HG03571 (cell line): Measurements from ENCODE around the gene MTFP1.

Experiments used
- ATAC-seq: cut with Tn5 transposase; IDR thresholded peaks from one replicate; pipeline ENCODE4 v1.9.1; 2021; ENCODE audit not compliant: unreplicated experiment

MTFP1 gene, protein sequence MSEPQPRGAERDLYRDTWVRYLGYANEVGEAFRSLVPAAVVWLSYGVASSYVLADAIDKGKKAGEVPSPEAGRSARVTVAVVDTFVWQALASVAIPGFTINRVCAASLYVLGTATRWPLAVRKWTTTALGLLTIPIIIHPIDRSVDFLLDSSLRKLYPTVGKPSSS

DNA sequence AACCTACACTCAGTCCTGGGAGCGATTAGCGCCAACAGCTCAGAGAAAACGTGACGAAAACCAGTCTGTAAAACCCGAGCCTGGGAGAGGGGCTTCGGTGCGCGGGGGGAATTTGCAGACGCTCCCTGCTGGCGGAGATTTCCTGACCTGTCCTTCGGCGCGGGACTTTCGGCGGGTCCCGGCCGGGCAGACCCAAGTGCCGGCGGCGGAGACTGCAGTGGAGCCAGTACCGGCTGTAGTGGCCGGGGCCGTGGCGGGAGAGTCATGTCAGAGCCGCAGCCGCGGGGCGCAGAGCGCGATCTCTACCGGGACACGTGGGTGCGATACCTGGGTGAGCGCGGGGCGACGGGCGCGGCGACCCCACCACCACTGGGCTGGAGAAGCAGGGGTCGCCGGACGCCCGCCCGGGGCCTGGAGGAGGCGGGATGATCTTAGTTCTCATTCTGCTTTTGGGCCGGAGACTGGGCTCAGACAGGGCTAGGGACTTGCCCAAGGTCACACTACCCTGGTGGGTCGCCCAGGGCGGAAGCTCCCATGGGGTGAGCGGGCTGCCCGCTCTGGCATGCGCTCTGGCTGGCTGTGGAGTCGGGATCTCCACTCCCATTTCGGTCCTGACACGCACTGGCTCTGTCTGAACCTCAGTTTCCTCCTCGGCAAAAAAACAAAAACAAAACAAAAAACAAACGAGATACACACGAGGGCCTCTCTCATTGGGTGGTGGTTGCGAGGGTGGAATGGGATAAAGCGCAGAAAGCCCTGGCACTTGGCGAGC is at the start of gene MTFP1:
Gene MTFP1 (plus strand): TSS at position 153 of the 772 bp plus-strand sequence. CDS start 112 bp downstream, at position 265.
- no peak for ATAC-seq

DNA sequence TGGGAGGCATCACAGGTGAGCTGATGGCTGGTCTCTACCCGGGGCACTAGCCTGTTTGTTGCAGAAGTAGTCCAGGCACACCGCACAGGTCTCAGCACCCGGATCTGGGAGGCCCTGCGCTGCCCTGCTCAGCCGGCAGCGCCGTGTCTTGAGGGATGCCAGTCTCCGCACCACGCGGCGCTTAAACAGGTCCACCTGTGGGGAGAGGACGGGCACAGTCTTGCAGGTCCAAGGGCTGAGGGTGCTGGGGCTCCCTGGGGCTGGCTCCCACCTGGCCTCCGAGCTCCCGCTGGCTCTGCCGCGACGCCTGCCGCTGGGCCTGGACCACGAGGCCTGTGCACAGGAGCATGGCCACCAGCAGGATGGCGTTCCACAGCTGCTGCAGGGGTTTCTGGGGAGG is 45.6 kb upstream of the MTFP1 start:
- ATAC-seq = no peak

- no peak for ATAC-seq
Measured at GRCh38 chr22:30381264-30381663, 44.3 kb upstream of the MTFP1 start.

DNA sequence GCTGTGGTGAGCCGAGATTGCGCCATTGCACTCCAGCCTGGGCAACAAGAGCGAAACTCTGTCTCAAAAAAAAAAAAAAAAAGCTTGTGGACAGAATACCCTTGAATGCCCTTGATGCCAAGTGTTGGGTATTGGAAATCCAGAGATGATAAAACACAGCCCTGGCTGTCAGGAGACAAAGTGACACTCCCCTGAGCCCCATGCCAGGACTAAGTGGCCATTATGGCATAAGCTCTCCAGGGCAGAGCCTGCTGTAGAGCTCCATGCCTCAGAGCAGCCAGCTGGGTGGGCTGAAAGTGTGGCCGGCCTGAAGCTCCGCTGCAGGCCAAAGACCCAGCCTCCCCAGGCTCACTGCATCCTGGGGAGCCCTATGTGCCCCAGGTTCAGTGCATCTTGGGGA is 43.2 kb upstream of the MTFP1 start:
- ATAC-seq = no peak

DNA sequence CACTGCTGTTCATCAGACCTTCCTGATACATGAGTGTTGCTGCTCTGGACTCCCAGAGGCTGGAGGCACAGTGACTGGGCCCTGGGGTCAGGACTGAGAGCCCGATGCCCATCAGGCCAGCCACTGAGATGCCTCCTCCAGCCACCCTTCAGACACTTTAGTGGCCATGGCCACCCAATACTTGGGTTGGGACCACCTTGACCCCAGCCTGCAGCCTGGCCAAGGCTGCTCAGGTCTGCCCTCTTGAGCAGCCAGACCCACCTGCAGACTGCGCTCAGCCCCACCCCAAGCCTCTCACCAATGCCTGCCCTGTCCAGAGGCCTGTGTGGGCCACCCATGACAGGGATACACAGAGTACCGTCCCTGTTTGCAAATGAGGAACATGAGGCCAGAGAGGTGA is 42.5 kb upstream of the MTFP1 start:
- no peak for ATAC-seq

DNA sequence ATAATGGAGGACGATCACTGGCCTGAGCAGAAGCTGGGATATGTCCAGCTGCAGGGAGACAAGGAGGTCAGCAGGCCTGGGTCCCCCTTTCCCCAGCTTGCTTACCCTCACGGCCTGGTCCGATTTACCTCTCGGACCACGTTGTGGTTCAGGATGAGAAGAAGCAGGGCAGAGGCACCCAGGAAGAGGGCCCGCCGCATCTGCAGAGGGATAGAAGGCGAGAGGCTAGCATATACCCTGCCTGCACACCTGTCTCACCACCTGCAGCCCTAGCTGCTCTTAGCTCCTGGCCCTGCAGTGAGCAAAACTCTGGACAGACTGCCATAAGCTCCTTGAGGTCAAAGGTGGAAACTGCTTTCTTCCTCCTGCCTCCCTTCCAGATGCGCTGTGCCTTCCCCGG is 39.6 kb upstream of the MTFP1 start:
- no peak for ATAC-seq

DNA sequence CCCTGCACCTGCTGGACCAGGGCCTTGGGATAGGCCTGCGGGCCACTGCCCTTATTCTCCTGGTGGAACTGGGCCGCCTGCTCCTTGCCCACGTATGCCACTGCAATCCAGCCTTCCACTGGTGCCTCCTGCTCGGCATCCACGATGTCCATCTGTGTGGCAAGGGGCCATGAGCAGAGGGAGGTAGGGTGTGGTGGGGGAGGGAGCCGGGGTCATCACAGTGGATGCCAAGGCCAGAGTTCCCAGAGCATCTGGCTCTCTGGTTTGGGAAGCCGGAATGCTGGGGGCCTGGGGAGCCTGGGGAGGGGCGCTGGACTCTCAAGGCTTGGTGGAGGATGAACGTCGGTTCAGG is 39.0 kb upstream of the MTFP1 start:
- no peak for ATAC-seq

DNA sequence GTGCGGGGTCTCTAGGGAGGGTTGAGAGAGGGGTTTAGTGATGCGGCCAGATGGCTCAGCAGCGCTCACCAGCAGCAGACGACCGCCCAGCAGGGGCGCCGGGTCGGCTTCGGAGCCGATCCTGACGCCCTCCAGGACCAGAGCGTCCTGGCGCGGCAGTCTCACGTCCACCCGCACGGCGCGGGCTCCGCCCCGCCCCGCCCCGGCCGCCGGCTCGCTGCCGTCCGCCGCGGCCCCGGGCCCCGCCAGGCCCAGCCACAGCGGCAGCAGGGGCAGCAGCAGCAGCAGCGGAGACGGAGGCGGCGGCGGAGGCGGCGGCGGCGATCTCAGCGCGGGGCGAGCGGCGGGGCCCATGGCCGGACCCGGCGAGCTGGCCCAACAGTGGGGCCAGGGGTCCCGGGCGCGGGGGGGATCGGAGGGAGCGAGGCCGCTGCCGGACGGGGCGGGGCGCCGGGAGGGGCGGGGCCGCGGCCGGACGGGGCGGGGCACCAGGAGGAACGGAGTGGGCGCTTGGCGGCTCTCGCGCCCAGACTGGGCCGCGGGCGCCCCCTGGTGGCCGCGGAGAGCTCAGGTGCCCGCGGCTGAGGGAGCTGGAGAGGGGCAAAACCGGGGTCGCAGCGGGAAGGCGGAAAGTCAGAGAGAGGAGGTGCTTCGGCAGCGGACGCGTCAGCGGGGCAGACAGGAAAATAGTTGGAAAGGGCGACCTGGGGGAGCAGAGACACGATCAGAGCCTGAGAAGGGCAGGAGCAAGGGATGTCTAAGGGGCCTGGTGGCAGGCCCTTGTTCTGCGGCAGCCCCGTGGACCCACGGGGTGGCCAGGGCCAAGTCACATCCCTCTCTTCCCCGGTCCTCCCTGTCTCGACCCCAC is 38.4 kb upstream of the MTFP1 start, which contains the start of gene RNF215:
Gene RNF215 (minus strand): TSS at position 452 of the 868 bp plus-strand sequence. CDS start 98 bp downstream, at position 354.
- peak; percentile 66 for ATAC-seq

DNA sequence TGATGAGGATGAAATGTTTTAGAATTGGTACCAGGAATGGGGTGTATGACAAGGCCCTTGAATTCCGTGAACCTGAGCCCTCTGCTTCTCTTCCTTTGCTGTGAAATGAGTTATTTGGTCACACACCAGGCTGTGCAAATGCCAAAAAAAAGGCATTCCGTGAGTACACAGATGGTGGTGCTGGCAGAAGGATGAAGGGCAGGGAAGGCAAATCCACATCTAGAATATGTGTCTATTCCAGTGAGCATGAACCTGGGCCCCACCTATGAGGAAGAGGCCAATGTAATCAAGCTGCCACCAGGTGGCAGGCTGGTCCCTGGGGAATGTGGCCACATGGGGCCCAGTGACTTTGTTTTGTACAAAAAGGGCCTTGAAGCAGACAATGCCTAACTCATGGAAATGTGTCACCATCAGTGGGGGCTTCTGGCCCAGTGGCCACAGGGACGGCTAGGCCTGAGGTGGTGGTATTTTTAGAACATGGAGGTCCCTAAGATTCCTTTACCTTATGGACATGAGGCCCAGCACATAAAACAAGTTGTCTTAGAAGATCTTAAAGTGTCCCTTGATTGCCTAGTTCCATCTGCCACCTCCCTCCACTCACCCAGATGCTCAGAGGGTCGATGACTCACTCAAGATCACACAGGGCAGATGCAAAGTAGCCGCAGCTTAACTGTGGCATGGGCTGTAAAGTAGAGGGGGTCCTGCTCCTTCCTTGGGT is 34.4 kb upstream of the MTFP1 start:
- ATAC-seq = no peak

DNA sequence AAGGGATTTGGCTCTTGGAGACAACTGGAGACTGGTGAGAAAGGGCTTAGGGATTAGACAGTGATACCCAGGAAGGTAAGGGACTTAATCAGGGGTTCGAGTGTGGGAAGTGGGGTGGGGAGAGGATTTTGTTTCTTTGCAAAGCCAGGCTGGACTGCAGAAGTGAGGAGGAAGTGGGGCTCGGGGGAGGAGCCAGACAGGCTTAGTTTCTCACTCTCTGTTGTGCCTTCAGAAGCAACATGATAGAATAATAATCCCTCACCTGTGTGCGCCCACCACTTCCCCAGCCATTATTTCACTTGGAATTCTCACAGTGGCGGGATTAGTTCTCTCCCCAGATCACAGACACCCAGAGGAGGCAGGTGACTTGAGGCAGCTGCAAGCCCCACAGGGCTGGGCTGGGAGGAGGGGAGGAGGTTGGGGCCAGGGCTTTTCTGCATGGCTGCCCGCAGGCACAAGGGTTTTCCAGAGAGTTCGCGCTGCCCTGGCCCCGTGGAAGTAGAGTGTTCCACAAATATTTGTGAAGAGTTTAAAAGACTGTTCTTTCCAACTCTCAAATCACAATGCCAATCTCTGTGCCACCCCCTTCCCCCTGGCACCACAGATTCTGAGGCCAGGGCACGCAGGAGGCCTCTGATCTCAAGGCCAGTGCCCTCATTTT is 32.8 kb upstream of the MTFP1 start:
- ATAC-seq = no peak

DNA sequence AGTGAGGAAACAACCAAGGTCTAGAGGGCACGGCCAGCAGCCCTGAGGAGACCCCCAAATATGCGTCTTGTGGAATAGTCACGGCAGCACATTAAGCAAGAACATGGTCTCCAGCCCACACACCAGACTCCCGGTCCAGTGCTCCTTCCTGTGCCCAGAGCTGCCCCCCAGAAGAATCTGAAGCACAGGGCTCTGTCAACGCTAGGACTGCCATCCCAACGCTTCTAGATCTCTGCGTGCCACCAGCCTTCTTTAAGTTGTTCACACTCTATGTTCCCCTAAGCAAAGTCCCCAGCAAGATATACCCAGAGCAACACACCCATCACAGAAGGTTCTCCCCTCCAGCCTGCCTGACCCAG is 32.3 kb upstream of the MTFP1 start:
- ATAC-seq = no peak

- ATAC-seq = no peak
Measured at GRCh38 chr22:30393885-30394284, 31.7 kb upstream of the MTFP1 start.

DNA sequence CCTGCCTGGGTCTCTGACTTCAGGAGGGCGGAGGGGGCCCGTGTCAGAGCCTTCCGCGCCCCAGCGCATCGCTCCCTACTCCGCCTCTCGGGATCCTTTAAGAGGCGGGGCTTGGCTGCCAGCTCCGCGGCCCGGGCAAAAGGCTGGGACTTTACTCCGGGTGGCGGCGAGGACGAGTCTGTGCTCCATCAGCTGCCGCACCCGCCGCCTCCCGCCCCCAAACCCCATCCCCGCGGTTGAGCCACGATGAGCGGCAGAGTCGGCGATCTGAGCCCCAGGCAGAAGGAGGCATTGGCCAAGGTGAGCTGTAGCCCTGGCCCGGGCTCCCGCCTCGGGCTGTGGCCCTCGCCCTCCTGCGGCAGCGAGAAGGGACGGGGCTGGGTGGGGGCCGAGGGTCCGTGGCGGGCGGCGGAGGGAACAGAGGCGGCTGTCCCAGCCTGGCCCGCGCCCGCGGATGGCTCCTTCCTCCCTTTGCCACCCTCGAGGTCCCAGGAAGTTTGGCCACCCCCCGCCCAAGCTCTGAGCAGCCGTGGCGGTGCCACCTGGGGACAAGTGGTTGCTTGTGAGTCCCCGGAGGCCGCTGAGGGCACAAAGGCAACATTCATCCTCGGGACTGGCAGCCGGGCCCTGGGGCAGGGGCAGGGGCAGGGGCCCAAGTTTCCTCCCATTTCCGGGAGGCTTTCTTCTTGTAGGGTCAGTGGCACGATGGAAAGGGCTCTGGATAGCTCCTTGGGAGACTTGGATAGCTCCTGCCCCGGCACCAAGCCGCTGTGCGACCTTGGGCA is 28.5 kb upstream of the MTFP1 start, which contains the start of gene SEC14L2:
Gene SEC14L2 (plus strand): TSS at position 148 of the 785 bp plus-strand sequence. CDS start 99 bp downstream, at position 247.
- no peak for ATAC-seq

DNA sequence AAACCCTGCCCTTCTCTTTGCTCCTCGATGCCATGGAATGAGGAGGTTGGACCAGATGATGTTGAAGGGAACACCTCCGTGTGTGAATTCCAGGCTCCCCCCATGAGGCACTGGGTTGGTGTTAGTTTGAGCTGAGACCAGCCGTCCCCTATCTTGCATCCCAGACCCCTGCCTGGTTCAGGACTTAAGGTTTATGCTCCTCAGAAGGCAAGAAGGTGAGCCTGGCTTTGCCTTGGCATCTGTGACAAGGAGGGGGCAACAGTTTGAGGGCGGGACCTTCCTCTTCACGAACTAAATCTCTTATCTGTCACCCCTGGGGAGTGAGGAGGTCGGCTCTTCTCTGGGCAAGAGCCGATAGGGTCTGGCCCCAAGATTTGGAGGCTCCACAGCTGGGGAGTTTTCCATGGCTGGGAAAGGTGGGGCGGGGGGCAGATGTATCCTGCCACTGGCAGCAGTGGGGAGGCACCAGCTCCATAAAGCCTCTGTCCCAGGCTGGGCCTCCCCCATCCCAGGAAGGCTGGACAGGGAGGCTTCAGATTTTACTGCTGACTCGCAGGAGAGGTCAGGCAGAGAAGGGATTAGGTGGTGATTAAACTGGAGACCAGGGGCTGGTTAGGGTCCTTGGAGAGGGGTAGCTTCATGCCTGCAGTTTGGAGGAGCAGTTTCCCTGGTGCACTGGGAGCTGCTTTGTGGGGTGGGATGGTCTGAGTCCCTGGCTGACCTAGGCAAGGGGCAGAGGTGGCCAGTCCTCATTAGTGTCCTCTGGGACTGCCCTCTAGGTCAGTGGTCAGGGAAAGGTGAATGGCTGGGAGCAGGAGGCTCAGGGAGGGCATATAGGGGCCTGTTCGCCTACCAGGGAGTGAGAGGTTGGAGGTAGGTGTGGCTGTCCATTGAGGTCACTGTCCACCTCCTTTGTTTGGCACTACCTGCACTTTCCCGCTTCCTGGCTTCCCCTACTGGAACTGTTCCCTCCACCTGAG is 27.6 kb upstream of the MTFP1 start:
- no peak for ATAC-seq

GRCh38 chr22:30398685-30399680 is 26.6 kb upstream of the MTFP1 start:
- ATAC-seq = no peak

GRCh38 chr22:30399718-30400117 is 25.9 kb upstream of the MTFP1 start:
- ATAC-seq = no peak

- ATAC-seq = no peak
Measured at GRCh38 chr22:30400159-30400558, 25.4 kb upstream of the MTFP1 start.
